Adipocyte (in vitro differentiated cells): ENCODE data around the gene KATNB1.

Source experiments
- DNase-seq: peaks from one replicate; pipeline ENCODE4 v3.0.0-alpha.2; 2015; ENCODE audit warnings: low read depth
- H3K27me3 ChIP-seq: replicated peaks from 2 replicates; pipeline ENCODE4 v1.7.0; 2013; ENCODE audit warnings: mild to moderate bottlenecking, low read length, moderate library complexity; ENCODE audit not compliant: control insufficient read depth, insufficient read depth
- H3K36me3 ChIP-seq: 2 replicates; pipeline ENCODE4 v1.7.0; 2013; ENCODE audit warnings: low read length, mild to moderate bottlenecking, moderate library complexity; ENCODE audit not compliant: control insufficient read depth, insufficient read depth, severe bottlenecking
- H3K4me1 ChIP-seq: 2 replicates; pipeline ENCODE4 v1.7.0; 2013; ENCODE audit warnings: mild to moderate bottlenecking, low read length, moderate library complexity; ENCODE audit not compliant: control insufficient read depth, insufficient read depth
- H3K4me3 ChIP-seq: 2 replicates; pipeline ENCODE4 v1.7.0; 2013; ENCODE audit warnings: mild to moderate bottlenecking, low read length, moderate library complexity
- H3K9ac ChIP-seq: 2 replicates; pipeline ENCODE4 v1.7.0; 2013; ENCODE audit warnings: mild to moderate bottlenecking, low read length, moderate library complexity
- H3K9me3 ChIP-seq: 2 replicates; pipeline ENCODE4 v1.7.0; 2013; ENCODE audit warnings: mild to moderate bottlenecking, low read length, moderate library complexity; ENCODE audit not compliant: control insufficient read depth

Gene KATNB1

GRCh38 chr16:57784334-57784733, 48.8 kb downstream of the KATNB1 start:
- H3K9me3 ChIP-seq, result no peaks in the 10 kb centered on the region

GRCh38 chr16:57785385-57785784, 49.8 kb downstream of the KATNB1 start:
- Histone ChIP-seq H3K36me3 (peaks cover 2% of the 10 kb centered on the region), H3K9me3 (no peaks in the 10 kb centered on the region), H3K9ac (no peak overlapping the region), H3K4me1 (peaks cover 19% of the 10 kb centered on the region), H3K4me3 (no peak overlapping the region), H3K27me3 (no peaks in the 10 kb centered on the region)
- DNase-seq, result no peak

More at GRCh38 chr16:57784334-57784733, 48.8 kb downstream of the KATNB1 start:
- H3K36me3 ChIP-seq, result no peaks in the 10 kb centered on the region
- DNase-seq, result no peak
- no peak overlapping the region for H3K4me3 ChIP-seq
- peaks cover 19% of the 10 kb centered on the region for H3K4me1 ChIP-seq
- H3K27me3 ChIP-seq, result no peaks in the 10 kb centered on the region
- H3K9ac ChIP-seq, result no peak overlapping the region

- no peak overlapping the region for H3K4me3 ChIP-seq
- peaks cover 22% of the 10 kb centered on the region for H3K4me1 ChIP-seq
- H3K27me3 ChIP-seq, result no peaks in the 10 kb centered on the region
- no peak overlapping the region for H3K9ac ChIP-seq
- no peak for DNase-seq
- H3K36me3 ChIP-seq, result peaks cover 6% of the 10 kb centered on the region
- H3K9me3 ChIP-seq, result no peaks in the 10 kb centered on the region
Measured at GRCh38 chr16:57785924-57786323, 50.4 kb downstream of the KATNB1 start.

- H3K4me1 ChIP-seq, result peaks cover 31% of the 10 kb centered on the region
- peaks cover 6% of the 10 kb centered on the region for H3K36me3 ChIP-seq
- no peak overlapping the region for H3K4me3 ChIP-seq
- H3K9ac ChIP-seq, result no peak overlapping the region
- DNase-seq, result no peak
- no peaks in the 10 kb centered on the region for H3K9me3 ChIP-seq
- H3K27me3 ChIP-seq, result no peaks in the 10 kb centered on the region
Measured at GRCh38 chr16:57786632-57787518, 51.3 kb downstream of the KATNB1 start.

GRCh38 chr16:57787519-57787905, 51.9 kb downstream of the KATNB1 start:
- H3K9me3 ChIP-seq, result no peaks in the 10 kb centered on the region
- no peaks in the 10 kb centered on the region for H3K27me3 ChIP-seq
- DNase-seq, result no peak
- no peak overlapping the region for H3K9ac ChIP-seq
- peaks cover 9% of the 10 kb centered on the region for H3K36me3 ChIP-seq
- no peak overlapping the region for H3K4me3 ChIP-seq
- peaks cover 28% of the 10 kb centered on the region for H3K4me1 ChIP-seq

- H3K27me3 ChIP-seq, result no peaks in the 10 kb centered on the region
- no peak overlapping the region for H3K4me3 ChIP-seq
- peaks cover 9% of the 10 kb centered on the region for H3K36me3 ChIP-seq
- H3K4me1 ChIP-seq, result peaks cover 20% of the 10 kb centered on the region
- DNase-seq, result no peak
- H3K9me3 ChIP-seq, result no peaks in the 10 kb centered on the region
- no peak overlapping the region for H3K9ac ChIP-seq
Measured at GRCh38 chr16:57788252-57788841, 52.8 kb downstream of the KATNB1 start.

- Histone ChIP-seq H3K36me3 (peaks cover 11% of the 10 kb centered on the region), H3K9ac (no peak overlapping the region), H3K27me3 (no peaks in the 10 kb centered on the region), H3K4me3 (no peak overlapping the region), H3K4me1 (peaks cover 20% of the 10 kb centered on the region), H3K9me3 (no peaks in the 10 kb centered on the region)
- no peak for DNase-seq
Measured at GRCh38 chr16:57788951-57789350, 53.4 kb downstream of the KATNB1 start.

- Histone ChIP-seq H3K27me3 (no peaks in the 10 kb centered on the region), H3K4me1 (peaks cover 20% of the 10 kb centered on the region), H3K9ac (no peak overlapping the region), H3K4me3 (no peak overlapping the region), H3K9me3 (no peaks in the 10 kb centered on the region), H3K36me3 (peaks cover 13% of the 10 kb centered on the region)
- no peak for DNase-seq
Measured at GRCh38 chr16:57791195-57791892, 55.8 kb downstream of the KATNB1 start.

- Histone ChIP-seq H3K36me3 (peaks cover 15% of the 10 kb centered on the region), H3K9ac (no peak overlapping the region), H3K27me3 (no peaks in the 10 kb centered on the region), H3K4me1 (peaks cover 21% of the 10 kb centered on the region), H3K9me3 (no peaks in the 10 kb centered on the region), H3K4me3 (no peak overlapping the region)
- no peak for DNase-seq
Measured at GRCh38 chr16:57791893-57792461, 56.4 kb downstream of the KATNB1 start.

GRCh38 chr16:57794849-57795430, 59.4 kb downstream of the KATNB1 start:
- H3K4me1 ChIP-seq, result peaks cover 24% of the 10 kb centered on the region
- no peak overlapping the region for H3K9ac ChIP-seq
- H3K4me3 ChIP-seq, result no peak overlapping the region
- no peaks in the 10 kb centered on the region for H3K27me3 ChIP-seq
- peaks cover 17% of the 10 kb centered on the region for H3K36me3 ChIP-seq
- no peaks in the 10 kb centered on the region for H3K9me3 ChIP-seq
- no peak for DNase-seq
